GM21737 (cell line): ENCODE results near the gene DDAH2.

Source experiments
- ATAC-seq: cut with Tn5 transposase; IDR thresholded peaks from one replicate; pipeline ENCODE4 v1.9.1; 2021; ENCODE audit warnings: mild to moderate bottlenecking, moderate library complexity; ENCODE audit not compliant: unreplicated experiment

The DDAH2 gene

DNA sequence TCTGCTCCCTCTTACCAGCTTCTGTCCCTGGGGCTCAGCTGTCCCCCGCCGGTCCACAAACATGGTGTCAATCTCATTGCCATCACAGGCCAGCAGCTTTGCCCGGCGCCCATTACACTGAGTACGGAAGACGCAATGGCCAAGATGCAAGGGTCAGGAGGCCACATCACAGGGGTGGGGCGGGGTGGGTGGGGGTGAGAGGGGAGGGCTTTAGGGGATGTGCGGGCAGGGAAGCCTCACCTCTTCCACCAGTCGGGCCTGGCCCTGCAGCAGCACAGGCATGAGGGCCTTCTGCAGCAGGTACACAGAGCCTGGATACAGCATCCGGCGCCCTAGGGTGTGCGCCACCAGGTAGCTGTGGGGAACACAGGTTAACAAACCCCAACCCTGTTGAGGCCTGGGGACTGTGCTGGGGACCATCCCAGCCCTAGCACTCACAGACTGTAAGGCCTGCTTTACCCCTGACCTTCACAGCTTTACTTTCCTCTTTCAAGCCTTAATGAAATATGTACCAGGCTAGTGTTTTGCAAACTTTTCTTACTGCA lies 37.5 kb downstream of the DDAH2 start:
- no peak for ATAC-seq

DNA sequence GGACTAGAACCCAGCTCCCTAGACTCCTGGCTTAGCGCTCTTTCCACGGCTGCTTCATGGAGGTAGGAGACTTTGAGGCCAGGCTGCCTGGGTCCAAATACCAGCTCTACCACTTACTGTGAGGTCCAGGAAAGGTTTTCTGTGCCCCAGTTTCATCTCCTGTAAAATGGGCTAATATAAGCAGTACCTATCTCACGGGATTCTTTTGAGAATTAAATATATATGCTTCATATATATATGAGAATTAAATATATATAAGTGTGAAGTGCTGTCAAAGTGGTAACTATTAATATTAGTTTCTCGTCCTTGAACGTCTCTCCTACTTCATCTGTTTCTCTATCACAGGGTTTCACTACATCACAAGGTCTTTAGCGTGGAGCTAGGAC lies 38.0 kb downstream of the DDAH2 start:
- ATAC-seq, result no peak

DNA sequence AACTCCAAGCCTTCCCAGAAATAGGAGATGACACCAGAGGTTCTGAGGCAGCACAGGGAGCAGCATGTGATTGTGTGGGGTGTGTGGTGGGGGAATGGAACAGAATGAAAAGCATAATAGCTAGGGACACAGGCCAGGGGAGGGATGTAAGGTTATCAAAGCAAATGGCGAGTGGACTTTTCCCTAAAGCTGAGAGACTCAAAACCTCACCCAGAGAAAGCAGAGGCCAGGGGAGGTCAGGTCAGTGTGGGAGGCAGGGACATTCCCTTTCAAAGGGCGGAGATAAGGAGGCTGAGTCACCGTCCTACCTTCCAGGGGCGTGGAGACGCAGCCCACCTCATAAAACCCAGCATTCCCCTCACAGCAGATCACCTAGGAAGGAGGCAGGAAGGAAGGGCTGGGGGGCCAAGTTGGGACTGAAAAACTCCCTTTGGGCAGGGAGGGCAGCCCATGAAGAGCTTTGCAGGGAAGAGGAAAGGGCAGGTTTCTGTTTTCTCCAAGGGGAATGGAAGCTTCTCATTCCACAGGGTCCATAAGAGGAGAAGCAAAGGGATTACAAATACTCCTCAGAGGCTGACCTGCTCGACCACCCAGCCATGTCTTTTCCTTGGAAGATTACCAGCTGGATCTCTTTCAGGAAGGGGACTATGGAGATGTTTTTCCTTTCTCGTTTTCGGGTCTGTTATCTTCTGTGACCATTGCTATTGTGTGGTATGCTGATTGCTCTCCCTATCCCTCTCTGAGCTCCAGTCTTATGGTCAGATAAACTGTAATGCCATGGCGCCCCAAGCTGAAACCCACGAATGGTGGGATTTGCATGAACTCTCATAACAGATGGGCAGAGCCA lies 38.6 kb downstream of the DDAH2 start:
- no peak for ATAC-seq

DNA sequence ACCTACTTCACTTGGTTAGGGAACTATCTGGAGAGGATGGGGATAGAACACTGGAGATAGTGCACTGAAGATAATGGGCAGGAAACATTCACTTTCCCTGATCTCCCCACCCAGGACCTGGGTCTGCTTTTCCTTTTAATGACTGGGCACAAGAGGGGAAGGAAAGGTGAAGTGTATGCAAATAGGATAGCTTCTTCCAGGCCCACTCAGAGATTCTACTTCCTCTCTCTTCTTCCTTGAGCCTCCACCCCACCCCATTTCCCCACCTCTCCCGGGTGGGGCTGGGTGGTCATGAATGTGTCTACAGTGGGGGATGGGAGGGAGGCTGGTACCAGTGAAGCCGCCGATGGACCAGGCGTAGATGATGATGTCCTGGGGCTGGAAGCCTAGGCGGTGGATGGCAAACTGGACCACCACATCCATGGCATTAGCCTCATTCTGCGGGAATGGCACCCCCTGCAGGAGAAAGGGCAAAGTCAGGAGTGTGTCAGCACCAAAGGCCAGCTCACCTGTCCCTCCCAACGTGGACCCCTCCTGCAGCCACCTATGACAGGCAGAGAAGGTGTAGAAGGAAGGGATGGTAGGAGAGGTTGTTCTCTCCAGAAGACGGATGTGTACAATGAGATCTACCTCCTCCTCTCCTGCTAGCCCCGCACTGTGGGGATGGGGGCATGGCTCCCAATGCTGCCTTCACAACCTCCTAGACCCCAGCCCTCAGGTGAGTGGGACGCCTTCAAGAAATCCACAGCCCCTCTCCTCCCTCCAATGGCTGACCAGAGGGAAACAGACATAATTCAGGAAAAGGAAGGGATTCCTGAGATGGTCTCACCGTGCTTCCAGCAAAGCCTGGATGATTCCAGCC lies 39.6 kb downstream of the DDAH2 start:
- ATAC-seq, result no peak

DNA sequence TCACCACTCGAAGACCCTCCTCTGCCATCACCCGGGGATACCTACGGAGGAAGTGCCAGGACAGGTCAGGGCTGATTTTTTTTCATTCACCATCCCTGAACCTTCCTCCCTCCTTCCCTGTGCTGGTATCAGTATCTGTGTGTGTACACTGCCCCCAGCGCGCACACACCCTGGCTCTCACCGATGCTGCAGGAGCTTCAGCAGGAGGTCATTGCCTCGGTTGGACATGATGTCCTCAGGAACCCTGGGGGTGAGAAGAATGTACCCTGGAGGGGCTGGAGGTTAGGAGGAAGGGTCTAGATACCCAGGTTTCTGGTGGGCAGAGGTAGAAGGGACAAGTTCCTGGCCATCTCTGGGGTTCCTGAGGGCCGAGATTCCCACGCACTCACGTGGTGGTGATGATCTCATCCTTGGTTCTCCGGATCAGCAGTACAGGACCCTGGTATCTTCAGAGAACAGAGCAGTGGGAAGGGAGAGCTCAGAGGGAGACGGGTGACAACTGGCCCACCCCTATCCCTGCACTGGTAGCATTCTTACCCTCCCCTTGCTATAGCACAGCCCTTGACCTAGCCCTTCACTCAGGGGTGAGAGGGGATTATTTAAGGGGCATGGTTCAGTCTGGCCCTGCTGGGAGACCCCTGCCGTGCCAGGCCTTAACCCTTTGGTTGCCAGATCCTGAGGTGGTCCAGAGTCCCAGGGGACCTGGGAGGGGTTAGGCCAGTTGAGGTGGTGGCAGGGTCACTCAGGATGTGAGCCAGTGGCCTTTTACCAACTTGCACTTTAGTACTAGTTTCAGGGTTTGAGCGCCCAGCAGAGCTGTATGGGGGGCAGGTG lies 41.0 kb downstream of the DDAH2 start:
- no peak for ATAC-seq

DNA sequence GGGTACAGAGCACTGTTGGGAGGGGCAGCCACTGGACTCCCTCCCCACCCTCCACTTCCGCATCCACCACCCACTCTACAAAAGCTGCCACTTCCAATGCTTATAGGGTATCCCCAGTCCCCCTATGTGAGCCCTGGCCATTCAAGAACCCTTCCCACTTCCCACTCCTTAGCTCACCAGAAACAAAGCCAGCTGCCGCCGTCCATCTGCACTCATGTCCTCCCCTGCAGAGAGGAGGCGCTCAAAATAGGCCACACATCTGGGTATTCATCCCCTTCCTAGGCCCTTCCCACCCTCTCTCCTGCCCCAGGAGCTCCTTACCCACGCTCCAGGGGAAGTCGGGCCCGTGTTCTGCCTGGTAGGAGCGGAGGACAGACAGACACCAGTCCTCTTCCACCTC lies 41.8 kb downstream of the DDAH2 start:
- no peak for ATAC-seq

DNA sequence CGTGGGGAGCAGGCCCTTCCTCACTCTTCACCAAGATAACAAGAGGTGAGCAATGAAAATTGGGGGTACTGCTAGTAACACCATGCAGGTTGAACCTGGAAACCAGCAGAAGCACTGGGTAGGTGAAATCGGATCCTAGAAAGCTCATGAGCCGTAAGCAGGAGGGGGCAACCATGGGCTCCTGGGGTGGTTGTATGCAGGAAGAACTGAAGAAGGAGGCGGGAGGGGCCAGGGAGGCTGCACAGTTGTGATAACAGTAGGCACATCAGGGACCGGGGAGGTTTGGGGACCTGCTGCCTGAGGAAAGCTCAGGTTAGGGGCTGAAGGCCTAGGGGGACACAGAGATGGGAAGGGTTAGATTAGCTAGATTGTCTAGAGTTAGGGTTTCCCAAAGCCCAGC lies 42.6 kb downstream of the DDAH2 start:
- no peak for ATAC-seq

DNA sequence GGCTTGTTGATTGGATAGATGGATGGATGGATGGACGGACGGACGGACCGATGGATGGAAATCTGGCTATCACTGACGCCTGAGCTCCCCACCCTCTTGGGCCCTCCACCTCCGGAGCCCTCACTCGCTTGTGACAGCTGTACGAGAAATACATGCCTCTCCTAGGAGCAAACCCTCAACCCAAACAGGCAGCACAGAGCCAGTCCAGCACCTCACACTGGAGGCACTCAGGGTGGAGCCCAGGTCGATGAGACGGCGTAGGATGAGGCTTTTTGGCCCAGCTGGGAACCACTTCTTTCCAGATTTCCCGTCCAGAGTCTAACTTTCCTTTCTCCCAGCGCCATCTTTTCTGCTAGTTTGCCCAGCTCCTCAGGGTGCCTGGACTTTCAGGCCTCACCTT lies 45.5 kb downstream of the DDAH2 start:
- no peak for ATAC-seq

DNA sequence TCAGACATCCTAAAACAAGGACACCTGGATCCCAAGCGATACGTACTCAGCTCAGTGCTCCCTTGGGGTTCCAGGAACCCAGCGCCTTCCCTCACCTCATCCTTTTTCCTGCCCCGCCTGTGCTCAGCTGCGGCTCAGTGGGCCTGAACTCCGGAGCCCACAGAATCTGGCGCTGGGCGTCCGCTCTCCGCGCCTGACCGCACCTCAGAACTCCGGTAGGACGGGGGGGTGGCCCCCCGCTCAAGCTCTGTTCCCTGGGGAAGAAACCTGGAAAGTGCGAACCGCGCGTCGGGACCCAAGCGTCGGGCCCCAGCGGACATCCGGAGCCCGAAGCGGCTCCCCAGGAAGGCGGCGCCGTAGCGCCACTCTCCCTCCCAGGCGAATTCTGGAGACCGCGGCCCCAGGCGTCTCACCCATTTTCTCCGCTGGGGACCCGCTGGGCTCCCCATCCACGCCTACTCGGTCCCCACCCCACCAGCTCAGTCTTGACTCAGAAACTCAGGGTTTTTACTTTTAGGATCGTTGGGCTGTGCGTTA lies 47.9 kb downstream of the DDAH2 start:
- no peak for ATAC-seq

DNA sequence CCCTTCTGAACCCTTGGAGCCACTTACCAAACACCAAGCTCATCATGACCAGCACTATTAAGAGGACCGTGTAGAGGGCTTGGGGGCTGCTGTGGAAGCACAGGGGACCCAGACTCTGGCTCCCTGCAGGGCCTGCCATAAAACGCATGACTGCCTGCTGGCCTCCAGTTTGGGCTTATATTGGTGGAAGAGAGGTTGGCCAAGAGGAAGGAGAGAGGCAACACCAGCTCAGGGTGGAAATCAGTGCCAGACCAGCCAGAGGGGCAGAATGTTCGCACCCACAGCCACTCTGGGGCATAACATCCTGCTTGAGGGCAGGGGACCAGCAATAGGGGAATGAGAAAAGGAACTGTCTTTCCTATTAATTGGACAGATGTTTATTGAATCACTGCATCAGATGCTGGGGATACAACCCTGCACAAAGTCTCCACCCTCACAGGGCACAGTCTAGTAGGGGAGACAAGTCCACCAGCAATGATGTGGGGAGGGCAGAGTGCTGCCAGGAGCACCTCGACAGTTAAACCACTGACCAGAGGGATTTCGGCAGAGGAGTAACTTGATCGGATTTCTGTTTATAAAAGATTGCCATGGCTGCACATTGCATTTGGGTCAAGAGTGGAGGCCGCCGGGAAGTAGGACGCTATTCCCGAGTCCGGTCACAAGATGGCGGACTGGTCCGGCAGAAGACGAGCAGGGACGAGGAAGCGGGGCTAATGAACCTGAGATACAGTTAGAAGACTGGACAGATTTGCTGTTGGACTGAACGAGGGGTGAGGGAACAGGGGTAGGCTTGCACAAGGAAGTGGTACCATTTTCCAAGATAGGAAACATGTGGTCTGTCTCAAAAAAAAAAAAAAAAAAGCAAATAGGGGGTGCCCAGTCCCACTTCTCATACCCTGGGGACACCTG lies 48.6 kb downstream of the DDAH2 start, which contains the start of gene LY6G5C:
LY6G5C (minus strand) TSS at position 842 of the 909 bp plus-strand sequence; CDS start at position 148, 694 bp downstream.
- no peak for ATAC-seq

DNA sequence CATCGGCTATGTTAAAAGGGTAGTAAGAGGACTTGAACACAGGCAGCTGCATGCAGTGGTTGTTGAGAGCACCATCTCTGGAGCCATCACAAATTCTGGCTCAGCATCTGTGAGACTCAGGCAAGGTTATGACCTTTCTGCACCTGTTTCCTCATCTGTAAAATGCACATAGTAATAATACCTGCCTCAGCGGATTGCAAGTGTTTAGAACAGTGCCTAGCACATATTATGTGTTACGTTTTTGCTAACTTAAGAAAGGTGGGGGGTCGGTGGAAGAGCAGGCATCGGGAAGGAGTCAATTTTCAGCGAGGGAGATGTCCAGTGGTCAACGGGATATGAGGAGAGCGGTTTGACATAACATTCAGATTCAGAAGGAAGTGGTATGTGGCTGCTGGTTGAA lies 51.1 kb downstream of the DDAH2 start:
- ATAC-seq, result no peak
